H7 (cell line): Measurements from ENCODE around the gene VANGL2. TPM values are rescaled to one million over a fixed set of nuclear protein-coding genes. Genes with fewer than 3 reads are reported as not detected.

Experiments
- DNase-seq: peaks from one replicate; pipeline ENCODE4 v3.0.0; 2012
- H3K27me3 ChIP-seq: 2 replicates; pipeline ENCODE4 v1.6.0; 2011; ENCODE audit warnings: mild to moderate bottlenecking, low read length; ENCODE audit not compliant: control insufficient read depth, insufficient read depth
- H3K36me3 ChIP-seq: replicated peaks from 2 replicates; pipeline ENCODE4 v1.5.1; 2011; ENCODE audit warnings: low read length; ENCODE audit not compliant: control insufficient read depth, insufficient read depth
- H3K4me3 ChIP-seq: 2 replicates; pipeline ENCODE4 v1.5.1; 2011; ENCODE audit warnings: low read depth, mild to moderate bottlenecking, control low read depth, low read length, moderate library complexity; ENCODE audit not compliant: insufficient read depth
- total RNA-seq: library from RNA; depleted of rRNA; stranded (reverse); fragments of >200 nt; shearing (Covaris generic); gene quantifications from 2 replicates; pipeline ENCODE4 v1.2.3, GENCODE V29; 2014

The VANGL2 gene
- total RNA-seq, 1 experiment from 2014 or later, result 32.7 TPM

DNA sequence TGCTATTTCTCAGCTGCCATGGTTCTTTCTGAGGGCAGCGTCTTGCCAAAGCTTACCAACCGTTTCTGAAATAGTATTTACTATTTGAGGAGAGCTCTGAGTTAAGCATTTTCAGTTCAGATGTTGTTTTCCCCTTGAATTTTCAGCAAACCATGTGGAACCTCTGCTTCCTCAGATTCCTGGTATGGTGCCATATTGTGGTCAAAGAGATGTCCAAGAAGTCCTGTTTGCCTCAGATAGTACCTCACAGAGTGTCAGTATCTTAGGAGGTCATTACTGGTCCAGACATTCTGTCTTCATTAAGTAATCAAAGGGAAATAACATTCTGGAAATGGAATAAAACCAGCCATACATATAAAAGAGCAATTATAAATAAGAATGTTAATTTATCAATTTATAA, 36.6 kb downstream of the VANGL2 start:
- Histone ChIP-seq H3K27me3 (no peaks in the 10 kb centered on the region), H3K36me3 (no peaks in the 10 kb centered on the region), H3K4me3 (no peak overlapping the region)
- no peak for DNase-seq

GRCh38 chr1:160437432-160438316, 37.3 kb downstream of the VANGL2 start:
- no peaks in the 10 kb centered on the region for H3K27me3 ChIP-seq
- no peak for DNase-seq
- no peak overlapping the region for H3K4me3 ChIP-seq

DNA sequence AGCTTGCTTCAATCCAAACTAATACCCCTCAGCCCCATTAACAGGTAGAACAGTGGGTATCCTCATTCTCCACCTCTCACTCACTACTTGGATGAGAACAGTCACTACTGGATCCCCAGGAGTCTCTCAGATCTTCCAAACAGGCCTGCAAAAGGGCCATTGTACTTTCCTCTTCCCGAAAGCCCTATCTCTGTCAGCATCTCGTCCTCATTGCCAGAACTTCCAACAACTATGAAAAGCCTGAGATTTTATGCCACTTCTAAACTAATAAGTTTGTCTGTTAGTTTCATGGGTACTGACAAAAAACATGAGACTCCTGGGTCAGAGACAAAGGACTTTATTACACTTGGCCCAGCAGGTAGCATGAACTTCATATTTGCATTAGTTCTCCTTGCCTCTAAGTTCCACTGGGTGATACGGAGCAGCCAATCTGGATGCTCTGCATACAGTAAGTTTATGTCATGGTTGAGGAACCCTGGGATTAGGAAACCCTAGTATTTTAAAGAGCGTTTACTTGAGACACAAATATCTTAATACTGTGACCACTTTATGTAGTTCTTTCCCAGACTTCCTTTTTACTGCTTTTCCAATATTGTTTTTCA, 38.1 kb downstream of the VANGL2 start:
- no peak overlapping the region for H3K4me3 ChIP-seq
- H3K27me3 ChIP-seq, result no peaks in the 10 kb centered on the region
- DNase-seq, result no peak
- no peaks in the 10 kb centered on the region for H3K36me3 ChIP-seq

More at GRCh38 chr1:160437432-160438316, 37.3 kb downstream of the VANGL2 start:
- H3K36me3 ChIP-seq, result no peaks in the 10 kb centered on the region

GRCh38 chr1:160438935-160439334, 38.6 kb downstream of the VANGL2 start:
- no peak overlapping the region for H3K4me3 ChIP-seq
- no peak for DNase-seq
- no peaks in the 10 kb centered on the region for H3K36me3 ChIP-seq
- no peaks in the 10 kb centered on the region for H3K27me3 ChIP-seq

- H3K36me3 ChIP-seq, result no peaks in the 10 kb centered on the region
- no peak for DNase-seq
- no peaks in the 10 kb centered on the region for H3K27me3 ChIP-seq
- H3K4me3 ChIP-seq, result no peak overlapping the region
Observed at GRCh38 chr1:160439718-160440117, 39.4 kb downstream of the VANGL2 start.

GRCh38 chr1:160446945-160447600, 46.7 kb downstream of the VANGL2 start:
- no peaks in the 10 kb centered on the region for H3K36me3 ChIP-seq
- no peaks in the 10 kb centered on the region for H3K27me3 ChIP-seq
- H3K4me3 ChIP-seq, result no peak overlapping the region
- no peak for DNase-seq

- no peak overlapping the region for H3K4me3 ChIP-seq
- no peak for DNase-seq
- no peaks in the 10 kb centered on the region for H3K27me3 ChIP-seq
- no peaks in the 10 kb centered on the region for H3K36me3 ChIP-seq
Observed at GRCh38 chr1:160449494-160449893, 49.1 kb downstream of the VANGL2 start.

DNA sequence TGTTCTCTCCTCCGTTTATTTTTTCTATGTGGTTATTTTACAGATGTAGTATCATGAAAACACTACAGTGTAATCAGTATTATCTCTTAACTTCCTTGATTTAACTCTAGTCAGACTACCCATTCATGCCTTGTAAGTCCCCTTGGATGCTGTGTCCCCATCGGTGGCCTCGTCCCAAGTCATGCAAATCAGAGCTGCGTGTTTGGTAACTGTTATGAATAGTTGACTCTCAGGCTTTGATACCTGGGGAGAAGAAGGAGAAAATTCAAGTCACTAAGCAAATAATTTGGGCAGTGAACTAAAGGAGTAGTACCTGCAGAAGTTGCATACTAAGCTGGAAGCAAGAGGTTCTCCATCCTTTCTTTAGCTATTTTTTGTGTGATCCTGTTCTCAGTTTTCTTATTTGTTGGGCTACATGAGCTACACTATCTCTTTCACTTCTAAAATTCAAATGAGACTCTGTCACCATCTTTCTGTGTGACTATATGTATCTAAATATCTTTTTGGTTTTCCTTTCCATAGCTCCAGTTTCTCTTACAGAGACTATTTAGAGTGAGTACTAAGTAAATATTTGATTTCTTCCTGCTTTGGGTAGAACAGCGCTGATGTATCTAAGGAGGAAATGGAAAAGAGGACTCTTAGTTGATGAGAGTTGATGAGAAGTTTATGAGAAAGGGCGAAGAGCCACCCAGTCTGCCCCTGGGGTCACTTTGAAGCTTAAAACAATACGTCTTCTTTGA, 50.9 kb downstream of the VANGL2 start:
- Histone ChIP-seq H3K4me3 (no peak overlapping the region), H3K27me3 (no peaks in the 10 kb centered on the region), H3K36me3 (no peaks in the 10 kb centered on the region)
- DNase-seq, result no peak

DNA sequence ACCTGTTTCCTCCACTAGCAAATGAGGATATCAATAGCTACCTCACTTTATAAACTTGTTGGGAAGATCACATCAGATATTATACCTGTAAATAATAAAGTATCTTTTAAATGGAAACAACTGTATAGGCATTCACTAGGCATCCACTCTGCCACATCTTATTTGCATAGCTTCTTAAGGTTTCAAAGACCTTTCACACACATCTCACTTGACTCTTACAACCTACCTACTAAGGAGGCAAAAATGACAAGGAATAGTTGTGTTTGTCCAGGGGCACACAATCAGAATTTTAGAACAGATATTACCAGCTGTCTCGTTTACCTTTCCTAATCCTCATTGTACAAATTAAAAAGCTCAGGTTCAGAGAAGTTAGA, 51.5 kb downstream of the VANGL2 start:
- Histone ChIP-seq H3K36me3 (no peaks in the 10 kb centered on the region), H3K27me3 (no peaks in the 10 kb centered on the region), H3K4me3 (no peak overlapping the region)
- no peak for DNase-seq

GRCh38 chr1:160453443-160453842, 53.1 kb downstream of the VANGL2 start:
- Histone ChIP-seq H3K36me3 (no peaks in the 10 kb centered on the region), H3K4me3 (no peak overlapping the region), H3K27me3 (no peaks in the 10 kb centered on the region)
- DNase-seq, result no peak

DNA sequence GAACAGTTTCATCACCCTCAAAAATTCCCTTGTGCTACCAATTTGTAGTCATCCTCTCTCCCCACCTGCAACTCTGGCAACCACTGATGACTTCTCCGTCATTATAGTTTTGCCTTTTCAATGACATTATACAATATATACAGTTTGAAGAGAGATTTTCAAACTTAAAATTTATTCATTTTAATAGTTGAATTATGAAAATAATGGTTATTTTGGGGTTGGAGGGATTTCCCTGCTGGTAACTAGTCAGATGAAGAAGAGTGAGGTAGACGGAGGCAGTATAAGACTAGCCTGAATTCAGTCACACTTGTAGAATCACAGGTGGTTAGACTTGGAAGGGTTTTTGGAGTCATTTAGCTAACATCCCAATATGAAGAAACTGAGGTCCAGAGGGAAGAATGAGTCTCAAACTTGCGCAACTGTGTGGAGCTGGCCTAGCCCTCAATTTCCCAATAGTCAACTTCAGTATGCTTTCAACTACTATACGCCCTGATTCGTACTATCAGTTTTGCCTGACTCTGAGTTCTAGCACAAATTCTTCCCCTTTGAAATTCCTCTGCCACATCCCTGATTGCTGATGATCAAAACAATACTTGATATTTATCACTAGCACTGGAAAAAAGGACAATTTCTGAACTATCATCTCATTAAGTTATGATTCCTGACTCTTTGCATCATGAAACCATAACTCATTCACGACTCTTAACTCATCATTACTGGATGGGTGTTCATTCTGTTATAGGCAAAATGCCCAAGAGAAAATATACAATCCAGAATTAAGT, 54.2 kb downstream of the VANGL2 start:
- DNase-seq, result no peak
- Histone ChIP-seq H3K27me3 (no peaks in the 10 kb centered on the region), H3K36me3 (no peaks in the 10 kb centered on the region), H3K4me3 (no peak overlapping the region)

DNA sequence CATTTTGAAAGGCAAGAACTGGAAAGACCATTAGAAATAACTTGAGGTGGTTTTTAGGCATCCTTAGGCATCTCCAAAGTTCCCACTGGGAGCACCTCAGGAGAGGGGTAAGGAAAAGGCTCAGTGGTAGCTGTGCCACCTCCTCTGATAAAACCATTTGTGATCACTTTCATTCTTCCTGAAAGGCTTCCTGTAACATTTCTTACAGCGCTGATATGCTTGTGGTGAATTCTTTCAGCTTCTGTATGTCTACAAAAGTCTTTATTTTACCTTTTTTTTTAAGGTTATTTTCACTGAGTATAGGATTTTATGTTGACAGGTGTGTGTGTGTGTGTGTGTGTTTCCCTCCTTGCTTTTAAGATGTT, 54.8 kb downstream of the VANGL2 start:
- Histone ChIP-seq H3K36me3 (no peaks in the 10 kb centered on the region), H3K27me3 (no peaks in the 10 kb centered on the region), H3K4me3 (no peak overlapping the region)
- DNase-seq, result no peak

DNA sequence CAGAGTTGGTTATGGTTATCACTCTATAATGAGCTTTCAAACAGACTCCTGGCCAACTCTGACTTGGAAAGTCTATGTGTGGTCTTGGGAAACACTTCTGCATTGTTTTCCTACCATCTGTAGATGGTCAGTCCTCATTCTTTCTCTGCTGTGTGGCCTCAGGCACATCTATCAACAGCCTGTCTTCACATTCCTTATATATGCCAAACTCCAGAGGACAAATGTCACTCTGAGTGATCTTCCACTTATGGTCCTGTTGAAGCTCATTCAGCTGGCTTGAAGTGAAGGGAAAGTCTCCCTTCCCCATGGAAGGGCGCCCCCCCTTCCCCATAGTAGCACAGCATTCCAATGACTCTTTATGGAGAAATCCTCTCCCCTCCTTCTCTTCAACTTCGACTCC, 58.7 kb downstream of the VANGL2 start:
- Histone ChIP-seq H3K36me3 (no peaks in the 10 kb centered on the region), H3K4me3 (no peak overlapping the region), H3K27me3 (no peaks in the 10 kb centered on the region)
- no peak for DNase-seq

GRCh38 chr1:160459687-160460086, 59.3 kb downstream of the VANGL2 start:
- no peak overlapping the region for H3K4me3 ChIP-seq
- no peak for DNase-seq
- no peaks in the 10 kb centered on the region for H3K27me3 ChIP-seq
- H3K36me3 ChIP-seq, result no peaks in the 10 kb centered on the region
